ENCODE results near the gene FSTL3.
"Not testable (repeated sequence)": the region's sequence is repeated elsewhere in the genome, so short reads cannot be mapped to it uniquely, and the experiment has no call there.

Gene FSTL3

DNA sequence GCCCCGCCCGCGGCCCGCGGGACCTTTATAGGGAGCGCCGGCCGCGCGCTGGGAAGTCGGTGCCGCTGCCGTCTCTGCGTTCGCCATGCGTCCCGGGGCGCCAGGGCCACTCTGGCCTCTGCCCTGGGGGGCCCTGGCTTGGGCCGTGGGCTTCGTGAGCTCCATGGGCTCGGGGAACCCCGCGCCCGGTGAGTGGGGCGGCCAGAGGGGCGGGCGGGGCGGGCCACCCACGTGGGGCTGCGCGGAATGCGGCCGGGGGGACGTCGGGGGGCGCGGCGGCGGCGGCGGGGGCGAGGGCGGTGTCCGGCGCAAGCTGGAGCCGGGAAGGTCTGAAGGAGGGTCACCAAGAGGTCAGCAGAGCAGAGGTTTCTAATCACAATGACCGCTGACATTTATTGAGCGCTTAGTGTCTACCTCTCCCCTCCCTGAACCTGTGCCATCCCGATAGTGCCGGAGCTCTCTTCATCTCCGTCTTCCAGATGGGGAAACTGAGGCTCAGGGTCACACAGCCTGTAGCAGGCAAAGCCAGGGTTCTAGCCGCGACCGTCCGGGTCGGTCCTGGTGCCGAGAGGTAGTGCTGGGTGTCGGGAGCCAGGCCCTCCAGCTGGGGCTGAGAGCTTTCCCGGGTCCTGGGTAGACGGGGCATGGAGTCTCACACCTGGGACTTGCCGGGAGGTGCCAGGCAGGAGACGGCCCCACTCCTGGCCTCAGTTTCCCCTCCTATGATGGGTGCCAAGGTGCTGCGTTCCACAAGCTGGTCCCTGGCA lies at the start of gene FSTL3:
TSS of gene FSTL3 (plus strand) at position 54 of the 767 bp plus-strand sequence. CDS start at position 86, 32 bp downstream.
- peak; percentile 50 for DNase-seq (ENCODE audit: low spot score)
- FAIRE-seq, result no peak

DNA sequence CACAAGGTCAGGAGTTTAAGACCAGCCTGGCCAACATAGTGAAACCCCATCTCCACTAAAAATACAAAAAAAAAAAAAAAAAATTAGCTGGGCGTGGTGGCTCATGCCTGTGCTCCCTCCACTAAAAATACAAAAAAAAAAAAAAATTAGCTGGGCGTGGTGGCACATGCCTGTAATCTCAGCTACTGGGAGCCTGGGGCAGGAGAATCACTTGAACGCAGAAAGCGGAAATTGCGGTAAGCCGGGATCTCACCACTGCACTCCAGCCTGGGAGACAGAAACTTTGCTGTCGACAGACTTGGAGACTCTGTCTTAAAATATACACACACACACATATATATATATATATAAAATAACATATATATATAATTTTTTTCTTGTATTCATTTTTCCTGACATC lies 49.6 kb upstream of the FSTL3 start:
- DNase-seq (ENCODE audit: low spot score); FAIRE-seq: not testable (repeated sequence)

DNA sequence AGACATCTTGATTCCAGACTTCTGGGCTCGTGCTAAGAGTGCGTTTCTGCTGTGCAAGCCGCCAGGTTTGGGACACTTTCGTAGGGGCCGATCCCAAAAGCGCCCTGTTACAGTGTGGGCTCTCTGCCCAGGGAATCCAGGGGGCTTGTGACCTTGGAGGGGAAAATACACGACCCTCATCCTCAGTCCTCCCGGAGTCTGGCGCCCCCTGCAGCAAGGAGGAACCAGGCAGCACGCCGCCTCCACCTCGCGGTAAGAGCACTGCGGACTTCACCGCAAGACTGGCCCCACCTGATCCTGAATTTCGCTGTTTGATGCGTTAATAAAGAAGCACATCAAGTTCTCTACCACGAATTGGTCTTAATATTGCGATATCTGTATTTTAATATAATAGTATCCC lies 48.0 kb upstream of the FSTL3 start:
- no peak for DNase-seq (ENCODE audit: low spot score)
- no peak for FAIRE-seq

DNA sequence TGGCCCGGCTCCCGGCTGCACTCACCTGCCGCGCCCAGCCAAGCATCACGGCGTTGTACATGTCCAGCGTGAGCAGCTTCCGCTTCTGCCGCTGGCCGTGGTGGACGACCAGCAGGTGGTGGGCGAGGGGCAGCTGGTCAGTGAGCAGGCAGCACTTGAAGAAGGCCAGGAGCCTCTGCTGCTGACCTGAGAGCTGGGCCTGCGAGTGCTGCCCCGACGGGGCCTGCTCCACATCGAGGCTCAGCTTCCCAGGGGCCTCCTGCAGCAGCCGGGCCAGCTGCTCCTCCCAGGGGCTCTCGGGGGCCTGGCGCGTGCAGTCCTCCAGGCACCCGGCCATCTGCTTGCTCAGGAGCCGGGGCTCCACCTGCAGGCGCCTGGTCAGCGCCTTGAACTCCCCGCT lies 46.7 kb upstream of the FSTL3 start:
- not testable (repeated sequence) for FAIRE-seq; DNase-seq (ENCODE audit: low spot score)

DNA sequence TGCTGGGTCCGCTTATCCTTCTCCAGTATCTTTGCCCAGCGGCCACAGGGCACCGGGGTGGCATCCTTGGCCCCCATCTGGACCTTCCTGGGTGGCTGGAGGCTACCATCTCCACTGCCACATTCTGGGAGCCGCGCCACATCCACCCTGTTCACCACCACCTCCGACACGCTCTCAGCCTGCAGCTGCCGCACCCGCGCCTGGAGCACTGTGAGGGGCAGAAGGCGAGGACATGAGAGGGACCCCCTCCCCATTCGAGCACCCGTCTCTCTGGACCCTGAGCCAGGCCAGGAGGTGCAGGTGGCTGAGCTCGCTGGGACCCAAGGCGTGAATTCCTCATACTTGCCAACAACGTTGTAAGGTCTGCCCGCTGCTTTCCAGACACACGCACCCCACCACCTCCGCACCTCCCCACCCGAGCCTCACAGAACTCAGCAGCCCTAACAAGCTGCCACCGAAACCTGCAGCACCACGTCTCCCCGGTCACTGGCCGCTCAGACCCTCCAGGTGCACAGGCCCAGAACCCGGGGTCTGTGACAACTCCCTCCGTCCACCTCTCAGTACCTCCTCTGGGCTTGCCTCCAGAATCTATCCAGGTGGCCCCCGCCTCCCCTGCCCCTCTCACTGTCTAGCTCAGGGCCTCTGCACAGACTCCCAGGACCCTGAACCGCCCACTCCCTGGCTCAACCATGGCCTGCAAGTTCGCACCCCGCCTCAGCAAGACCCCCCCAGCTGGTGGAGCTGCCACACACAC lies 46.1 kb upstream of the FSTL3 start:
- no peak for FAIRE-seq
- no peak for DNase-seq (ENCODE audit: low spot score)

DNA sequence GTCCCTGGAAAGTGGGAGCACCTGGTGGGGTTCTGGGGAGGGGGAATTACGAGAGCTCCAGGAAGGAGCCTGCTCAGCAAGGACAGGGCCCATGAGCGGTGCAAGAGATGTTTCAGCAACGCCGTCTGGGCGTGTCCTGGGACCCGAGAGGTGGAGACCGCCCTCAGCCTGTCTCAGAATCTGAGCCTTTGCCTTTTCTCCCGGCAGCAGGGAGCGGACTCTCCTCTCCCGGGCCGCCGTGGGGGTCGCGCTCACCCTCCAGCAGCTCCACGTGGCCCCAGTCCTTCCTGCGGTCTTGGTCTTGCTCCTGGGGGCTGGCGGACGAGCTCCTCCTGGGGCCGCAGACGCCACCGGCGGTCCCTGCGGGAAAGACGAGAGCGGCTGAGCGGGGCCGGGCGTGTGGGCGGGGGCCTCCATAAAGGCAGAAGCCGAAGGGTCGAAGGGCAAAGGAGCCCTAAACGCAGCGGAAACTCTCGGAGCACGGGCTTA lies 43.6 kb upstream of the FSTL3 start:
- FAIRE-seq, result no peak
- DNase-seq (ENCODE audit: low spot score), result peak; percentile 51

DNA sequence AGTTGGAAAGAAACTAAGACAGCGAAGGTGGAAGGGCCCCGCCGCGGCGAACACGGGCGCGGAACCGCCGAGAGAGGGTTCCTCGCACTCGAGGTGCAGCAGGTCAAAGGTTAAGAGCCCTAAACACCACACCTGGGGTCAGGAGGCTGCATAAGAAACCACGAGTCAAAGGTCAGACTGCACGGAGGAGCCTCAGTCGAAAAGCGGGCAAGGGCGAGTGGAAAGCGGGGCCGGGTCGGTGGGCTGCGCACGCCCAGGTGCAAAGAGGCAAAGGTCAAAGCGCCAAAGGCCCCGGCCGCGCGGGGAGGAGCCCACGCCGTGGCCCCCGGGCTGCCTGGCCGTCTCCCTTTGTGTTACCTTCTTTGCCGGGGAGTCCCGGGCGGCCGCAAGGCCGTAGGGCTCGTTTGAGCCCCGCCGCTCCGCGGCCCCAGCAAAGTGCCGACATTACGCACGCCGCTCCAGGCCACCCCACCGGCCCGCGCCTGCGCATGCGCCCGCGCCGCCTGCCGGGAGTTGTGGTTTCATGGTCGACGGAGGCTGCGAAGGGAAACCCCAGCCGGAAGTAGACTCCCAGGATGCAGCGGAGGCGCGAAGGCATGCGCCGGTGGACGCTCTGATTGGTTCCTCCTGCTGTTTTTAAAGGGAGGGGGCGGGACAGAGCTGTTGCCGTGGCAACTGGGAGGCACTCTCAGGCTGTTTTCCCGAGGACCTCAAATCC lies 43.0 kb upstream of the FSTL3 start, which contains the start of gene POLRMT:
TSS of gene POLRMT (minus strand) at position 470 of the 718 bp plus-strand sequence. CDS start at position 445, 25 bp downstream.
- DNase-seq (ENCODE audit: low spot score), result peak; percentile 99
- FAIRE-seq, result no peak

DNA sequence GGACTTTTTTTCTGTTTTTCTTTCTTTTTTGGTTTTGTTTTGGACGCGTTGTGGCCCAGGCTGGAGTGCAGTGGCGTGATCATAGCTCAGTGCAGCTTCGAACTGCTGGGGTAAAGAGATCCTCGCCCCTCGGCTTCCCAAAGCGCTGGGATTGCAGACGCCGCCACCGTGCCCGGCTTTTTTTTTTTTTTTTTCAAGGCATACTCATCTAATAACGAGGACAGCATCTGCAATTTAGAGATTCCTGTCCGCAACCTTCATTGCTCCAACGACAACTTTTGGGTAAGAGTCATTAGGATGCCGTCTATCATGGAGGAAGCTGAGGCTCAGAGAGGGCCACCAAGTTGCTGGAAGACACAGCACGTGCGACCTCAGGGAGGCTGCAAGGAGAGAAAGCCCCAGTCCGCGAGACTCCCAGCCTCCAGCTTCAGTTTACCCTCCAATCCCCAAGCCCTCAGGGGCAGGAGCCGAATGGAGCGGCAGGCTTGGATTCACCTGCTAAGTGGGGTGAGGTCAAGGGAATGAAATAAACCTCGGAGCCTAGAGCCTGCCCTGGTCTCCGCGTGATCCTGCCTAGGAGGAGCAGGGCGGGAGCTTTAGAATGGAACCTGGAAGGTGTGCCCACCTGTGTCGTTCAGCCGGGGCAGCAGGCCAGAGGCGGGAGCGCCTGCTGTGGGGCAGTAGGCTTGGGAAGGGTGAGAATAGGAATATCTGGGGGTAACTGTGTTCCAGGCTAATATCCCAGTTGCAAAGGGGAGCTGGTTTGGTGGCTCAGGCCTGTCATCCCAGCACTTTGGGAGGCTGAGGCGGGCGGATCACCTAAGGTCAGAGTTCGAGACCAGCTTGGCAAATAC lies 42.2 kb upstream of the FSTL3 start:
- DNase-seq (ENCODE audit: low spot score), result no peak
- FAIRE-seq, result no peak

DNA sequence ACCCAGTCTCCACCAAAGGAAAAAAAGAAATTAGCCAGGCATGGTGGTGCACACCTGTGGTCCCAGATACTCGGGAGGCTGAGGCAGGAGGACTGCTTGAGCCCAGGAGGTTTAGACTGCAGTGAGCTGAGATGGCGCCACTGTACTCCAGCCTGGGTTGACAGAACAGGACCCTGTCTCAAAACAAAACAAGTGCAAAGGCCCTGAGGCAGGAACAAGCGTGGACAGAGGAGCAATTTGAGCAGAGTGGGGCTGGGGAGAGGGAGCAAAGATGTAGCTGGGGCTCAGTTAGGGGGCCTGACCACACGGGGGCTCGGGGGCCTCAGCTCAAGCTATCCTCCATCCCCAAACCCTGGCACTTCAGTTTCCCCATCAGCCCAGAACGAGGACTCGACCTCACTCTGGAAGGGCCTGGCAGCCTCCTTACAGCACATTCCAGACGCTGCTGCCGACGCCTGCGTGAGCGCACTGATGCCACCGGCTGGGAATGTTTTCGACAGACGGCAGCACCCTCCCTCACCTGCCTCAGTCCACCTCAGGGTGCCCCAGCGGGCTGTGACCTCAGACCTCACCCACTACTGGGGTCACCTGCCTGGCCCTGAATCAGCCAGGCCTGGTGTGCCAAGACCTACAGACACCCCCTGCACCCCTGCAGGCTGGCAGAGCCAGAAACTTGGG lies 41.1 kb upstream of the FSTL3 start:
- no peak for FAIRE-seq

DNA sequence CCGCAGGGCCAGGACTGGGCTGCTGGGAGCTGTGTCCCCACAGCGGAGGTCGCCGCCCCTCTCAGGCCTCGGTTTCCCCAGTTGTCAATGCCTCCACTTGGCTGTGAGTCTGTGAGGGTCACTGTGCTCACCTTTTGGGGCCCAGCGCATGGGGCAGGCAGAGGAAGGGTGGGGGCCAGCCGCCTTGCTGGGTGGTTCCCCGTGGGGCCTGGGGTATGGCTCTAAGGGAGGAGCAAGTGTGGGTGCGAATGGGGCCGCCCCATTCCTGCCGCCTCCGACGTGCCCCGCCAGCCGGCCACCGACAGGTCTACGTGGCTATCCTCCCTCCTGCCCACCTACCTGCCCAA lies 37.3 kb upstream of the FSTL3 start:
- no peak for DNase-seq (ENCODE audit: low spot score)
- FAIRE-seq, result no peak

More for the DNA sequence above, 41.1 kb upstream of the FSTL3 start:
- peak; percentile 10 for DNase-seq (ENCODE audit: low spot score)

DNA sequence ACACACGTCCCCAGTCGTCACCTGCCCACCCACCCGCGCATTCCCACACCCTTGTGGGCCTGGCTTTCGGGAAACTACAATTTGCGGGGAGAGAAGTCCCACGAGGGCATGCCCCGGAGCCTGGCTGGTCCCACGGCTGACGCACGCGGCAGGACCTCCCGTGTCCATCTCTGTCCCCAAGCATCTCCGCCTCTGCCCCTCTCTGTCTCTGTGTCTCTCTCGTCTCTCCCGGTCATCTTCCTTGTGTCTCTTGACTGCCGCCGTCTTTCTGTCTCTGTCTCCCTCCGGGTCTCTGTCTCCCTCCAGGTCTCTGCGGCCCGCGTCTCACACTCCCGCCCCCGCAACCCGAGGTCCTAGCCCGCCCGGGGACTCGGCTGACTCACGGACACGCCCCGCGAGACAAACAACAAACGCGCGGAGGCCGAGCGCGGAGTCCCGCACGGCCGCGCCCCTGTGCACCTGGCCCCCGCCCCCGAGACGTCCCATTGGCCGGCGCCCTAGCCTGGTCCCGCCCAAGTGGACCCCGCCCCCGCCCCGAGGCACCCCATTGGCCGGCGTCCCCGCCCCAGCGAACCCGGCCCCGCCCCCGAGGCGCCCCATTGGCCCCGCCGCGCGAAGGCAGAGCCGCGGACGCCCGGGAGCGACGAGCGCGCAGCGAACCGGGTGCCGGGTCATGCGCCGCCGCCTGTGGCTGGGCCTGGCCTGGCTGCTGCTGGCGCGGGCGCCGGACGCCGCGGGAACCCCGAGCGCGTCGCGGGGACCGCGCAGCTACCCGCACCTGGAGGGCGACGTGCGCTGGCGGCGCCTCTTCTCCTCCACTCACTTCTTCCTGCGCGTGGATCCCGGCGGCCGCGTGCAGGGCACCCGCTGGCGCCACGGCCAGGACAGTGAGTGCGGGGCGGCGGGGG lies 36.7 kb upstream of the FSTL3 start, which contains the start of gene FGF22:
TSS of gene FGF22 (plus strand) at position 627 of the 908 bp plus-strand sequence. CDS start at position 674, 47 bp downstream.
- DNase-seq (ENCODE audit: low spot score), result peak; percentile 73
- no peak for FAIRE-seq

DNA sequence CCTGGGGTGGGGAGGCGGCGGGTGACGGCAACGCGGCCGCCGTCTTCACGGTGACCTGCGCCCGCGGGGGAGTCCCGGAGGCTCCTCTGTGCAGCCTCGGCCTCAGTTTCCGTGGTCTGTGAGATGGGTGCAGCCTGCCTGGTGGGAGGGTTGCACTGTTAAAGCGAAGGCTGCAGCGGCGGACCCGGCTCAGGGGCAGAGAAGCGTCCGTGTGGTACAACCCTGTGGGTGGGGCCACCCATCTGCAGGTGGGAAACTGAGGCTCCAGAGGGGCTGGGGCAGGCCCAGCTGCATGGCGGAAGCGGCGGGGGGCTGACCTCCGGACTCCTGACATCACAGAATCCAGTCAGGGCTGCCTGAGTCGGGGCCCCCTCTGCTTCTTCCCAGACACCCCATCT lies 36.0 kb upstream of the FSTL3 start:
- no peak for FAIRE-seq
- no peak for DNase-seq (ENCODE audit: low spot score)

DNA sequence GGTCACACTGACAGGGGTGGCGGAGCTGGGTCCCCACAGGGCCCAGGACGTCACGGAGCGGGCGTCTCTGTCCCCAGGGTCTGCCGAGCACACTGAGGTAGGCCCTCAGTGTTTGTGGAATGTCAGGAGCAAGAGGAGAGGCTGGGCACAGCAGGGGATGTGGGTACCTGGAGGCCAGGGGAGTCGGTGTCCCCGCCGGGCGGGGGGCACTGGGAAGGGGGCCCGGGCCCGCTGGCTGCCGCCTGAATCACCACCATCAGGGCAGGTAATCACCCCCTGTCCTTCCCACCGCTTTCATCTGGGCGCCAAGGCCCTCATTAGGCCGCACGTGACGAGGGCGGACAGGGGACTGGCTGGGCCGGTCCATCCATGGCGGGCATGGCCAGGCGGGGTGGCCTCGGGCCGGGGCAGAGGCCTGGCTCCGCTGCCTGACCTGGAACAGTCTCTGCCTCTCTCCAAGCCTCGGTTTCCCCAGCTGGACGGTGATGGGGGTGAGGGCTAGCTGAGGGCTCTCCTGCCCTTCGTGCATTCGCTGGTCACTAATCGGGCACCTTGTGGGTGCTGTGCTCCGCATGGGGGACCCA lies 35.5 kb upstream of the FSTL3 start:
- FAIRE-seq (no peak), DNase-seq (ENCODE audit: low spot score) (no peak)

DNA sequence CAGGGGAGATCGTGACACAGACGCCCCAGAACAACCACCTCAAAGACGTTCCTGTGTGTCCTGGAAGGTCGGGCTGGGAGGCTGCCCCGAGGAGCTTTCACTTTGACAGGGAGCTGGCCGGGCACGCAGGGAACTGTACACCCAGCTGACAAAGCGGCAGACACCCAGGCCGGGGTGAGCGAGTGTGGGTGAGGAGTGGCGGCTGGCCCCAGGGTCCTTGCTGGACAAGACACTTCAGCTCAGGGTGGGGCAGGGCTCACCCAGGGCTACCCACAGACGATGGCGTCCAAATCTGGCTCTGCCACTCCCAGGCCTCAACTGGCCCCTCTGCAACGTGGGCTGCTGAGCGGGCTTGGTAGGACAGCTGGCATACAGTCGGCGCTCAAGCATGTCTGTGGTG lies 34.5 kb upstream of the FSTL3 start:
- no peak for FAIRE-seq
- no peak for DNase-seq (ENCODE audit: low spot score)

DNA sequence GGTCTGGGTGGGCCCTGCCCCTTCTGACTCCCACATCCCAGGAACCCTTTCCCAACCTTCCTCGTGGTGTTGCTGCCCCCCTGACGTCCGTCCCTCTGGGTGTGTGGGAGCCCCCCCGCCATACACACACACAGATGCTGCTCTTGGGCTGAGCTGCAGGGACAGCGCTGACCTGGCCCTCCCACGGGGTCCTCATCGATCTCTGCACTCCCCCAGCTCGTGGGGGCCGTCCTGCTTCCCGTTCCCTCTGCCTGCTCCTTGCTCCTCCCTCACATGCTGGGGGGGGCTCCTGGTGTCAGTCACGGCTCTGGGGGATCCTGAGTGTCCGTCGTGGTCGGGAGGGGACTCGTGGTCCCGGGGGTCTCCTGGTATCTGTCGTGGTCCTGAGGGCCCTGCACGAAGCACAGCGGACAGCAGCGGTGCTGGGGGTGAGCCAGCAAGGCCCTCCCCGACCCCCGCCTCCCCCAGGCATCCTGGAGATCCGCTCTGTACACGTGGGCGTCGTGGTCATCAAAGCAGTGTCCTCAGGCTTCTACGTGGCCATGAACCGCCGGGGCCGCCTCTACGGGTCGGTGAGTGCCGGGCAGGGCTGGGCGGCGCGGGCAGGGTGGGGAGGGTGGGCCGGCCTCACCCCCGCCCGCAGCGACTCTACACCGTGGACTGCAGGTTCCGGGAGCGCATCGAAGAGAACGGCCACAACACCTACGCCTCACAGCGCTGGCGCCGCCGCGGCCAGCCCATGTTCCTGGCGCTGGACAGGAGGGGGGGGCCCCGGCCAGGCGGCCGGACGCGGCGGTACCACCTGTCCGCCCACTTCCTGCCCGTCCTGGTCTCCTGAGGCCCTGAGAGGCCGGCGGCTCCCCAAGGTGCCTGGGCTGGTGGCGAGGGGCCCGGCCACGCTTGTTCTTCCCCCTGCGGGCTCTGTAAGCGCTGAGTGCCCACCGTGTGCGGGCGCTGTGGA lies 33.1 kb upstream of the FSTL3 start:
- DNase-seq (ENCODE audit: low spot score), result no peak
- FAIRE-seq, result no peak

DNA sequence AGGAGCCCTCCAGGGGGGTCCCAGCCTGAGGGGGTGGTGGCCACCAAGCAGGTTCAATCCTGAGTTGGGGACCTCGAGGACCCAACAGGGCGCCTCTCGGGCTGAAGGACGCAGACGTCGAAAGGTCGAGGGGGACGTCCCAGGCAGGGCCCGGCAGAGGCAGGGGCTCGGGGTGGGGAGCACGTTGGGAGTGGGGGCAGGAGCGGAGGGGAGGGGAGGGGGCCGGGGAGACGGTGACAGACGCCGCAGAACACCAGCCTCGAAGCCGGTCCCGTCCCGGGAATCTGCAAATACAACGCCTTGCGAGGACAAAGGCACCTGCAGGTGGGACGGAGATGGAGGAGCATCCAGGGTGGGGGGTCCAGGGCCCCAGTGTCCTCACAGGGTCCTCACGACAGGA lies 32.5 kb upstream of the FSTL3 start:
- no peak for FAIRE-seq
- no peak for DNase-seq (ENCODE audit: low spot score)

DNA sequence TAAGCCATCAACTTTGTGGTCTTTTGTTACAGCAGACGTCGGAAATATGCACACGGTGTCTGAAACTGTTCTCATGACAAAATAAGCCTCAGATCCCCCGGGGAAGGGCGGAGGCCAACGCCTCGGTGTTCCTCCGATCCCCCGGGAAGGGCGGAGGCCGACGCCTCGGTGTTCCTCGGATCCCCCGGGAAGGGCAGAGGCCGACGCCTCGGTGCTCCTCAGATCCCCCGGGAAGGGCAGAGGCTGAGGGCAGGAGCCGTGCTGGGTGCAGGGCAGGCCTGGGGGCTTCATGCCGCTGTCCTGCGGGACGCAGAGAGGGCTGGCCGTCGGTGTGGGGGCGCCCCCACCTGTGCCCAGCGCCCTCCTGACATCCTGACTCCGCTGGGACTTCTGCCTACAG lies 31.8 kb upstream of the FSTL3 start:
- DNase-seq (ENCODE audit: low spot score) (no peak), FAIRE-seq (no peak)

DNA sequence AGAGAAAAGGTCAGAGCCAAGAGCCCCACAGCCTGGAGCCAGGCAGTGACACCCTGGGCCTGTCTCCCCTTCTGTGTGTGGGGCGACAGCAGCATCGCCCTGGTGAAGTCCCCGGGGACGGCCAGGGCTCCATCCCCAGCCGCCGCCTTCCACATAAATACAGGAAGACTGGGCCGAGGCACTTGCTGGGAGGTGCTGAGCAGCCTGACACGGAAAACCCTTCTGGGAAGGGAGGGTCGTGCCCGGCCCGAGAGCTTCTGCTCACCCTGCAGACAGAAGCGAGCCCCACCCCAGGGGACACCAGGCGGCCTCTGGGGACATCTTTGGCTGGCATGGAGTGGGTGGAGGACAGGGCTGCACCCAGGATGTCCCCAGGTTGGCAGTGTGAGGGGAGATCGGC lies 31.4 kb upstream of the FSTL3 start:
- no peak for FAIRE-seq
- no peak for DNase-seq (ENCODE audit: low spot score)

All from urothelium cell line (cell line).